Testis (tissue), 2 donors: ENCODE data around the gene WDR41.

Experiments
- POLR2A ChIP-seq: fragments of 450-650 bp; IDR thresholded peaks from one replicate; pipeline ENCODE4 v1.6.1; 2017; ENCODE audit warnings: antibody characterized with exemption, mild to moderate bottlenecking, moderate library complexity
- TF ChIP-seq, protein P1 (sequence below), 3 experiments: fragments of 450-650 bp in 2 of 3; fragments of 200-600 bp in 1 of 3; sonication (generic) in 1 of 3; IDR thresholded peaks; one replicate each; pipeline ENCODE4 v1.5.1; 2016 to 2019; ENCODE audit warnings: antibody characterized with exemption in 3 of 3, mild to moderate bottlenecking in 2 of 3, moderate library complexity in 1 of 3

DNA sequence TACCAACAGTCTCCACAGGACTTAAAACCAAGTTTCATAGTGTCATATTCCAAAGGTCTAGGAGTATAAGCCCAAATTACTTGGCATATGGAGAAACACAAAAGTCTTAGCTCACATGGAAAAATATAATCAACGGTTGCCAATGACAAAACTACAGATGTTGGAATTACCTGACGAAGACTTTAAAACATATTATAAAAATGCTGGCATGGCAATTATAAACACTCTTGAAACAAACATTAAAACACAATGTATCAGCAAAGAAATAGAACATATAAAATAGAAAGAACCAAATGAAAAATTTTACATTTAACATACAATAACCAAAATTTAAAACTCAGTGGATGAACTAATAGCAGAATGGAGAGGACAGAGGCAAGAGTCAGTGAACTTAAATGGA, 7.9 kb upstream of the WDR41 start:
- TF ChIP-seq, protein P1, sequence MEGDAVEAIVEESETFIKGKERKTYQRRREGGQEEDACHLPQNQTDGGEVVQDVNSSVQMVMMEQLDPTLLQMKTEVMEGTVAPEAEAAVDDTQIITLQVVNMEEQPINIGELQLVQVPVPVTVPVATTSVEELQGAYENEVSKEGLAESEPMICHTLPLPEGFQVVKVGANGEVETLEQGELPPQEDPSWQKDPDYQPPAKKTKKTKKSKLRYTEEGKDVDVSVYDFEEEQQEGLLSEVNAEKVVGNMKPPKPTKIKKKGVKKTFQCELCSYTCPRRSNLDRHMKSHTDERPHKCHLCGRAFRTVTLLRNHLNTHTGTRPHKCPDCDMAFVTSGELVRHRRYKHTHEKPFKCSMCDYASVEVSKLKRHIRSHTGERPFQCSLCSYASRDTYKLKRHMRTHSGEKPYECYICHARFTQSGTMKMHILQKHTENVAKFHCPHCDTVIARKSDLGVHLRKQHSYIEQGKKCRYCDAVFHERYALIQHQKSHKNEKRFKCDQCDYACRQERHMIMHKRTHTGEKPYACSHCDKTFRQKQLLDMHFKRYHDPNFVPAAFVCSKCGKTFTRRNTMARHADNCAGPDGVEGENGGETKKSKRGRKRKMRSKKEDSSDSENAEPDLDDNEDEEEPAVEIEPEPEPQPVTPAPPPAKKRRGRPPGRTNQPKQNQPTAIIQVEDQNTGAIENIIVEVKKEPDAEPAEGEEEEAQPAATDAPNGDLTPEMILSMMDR (IDR thresholded peaks at IDR 0.05): no peak
- TF ChIP-seq POLR2A: no peak
